T47D (cell line): ENCODE data around the gene COL11A2.

Source experiments
- DNase-seq, 2 experiments: peaks; one replicate each; pipeline versions ENCODE4 v3.0.0 to v3.0.0-alpha.2; 2011 to 2012; ENCODE audit warnings: low read depth in 1 of 2, low spot score in 1 of 2
- JUND ChIP-seq: IDR thresholded peaks from 2 replicates; pipeline ENCODE4 v1.6.1; 2012; ENCODE audit warnings: low read depth
- in situ Hi-C: cut with HindIII; loops from 2 replicates; pipeline ENCODE4 v1.10.0; 2016; ENCODE audit warnings: low sequenced_read_pairs, low pct_unique_long_range_greater_than_20kb

The COL11A2 gene

GRCh38 chr6:33195304-33196165 is 3.3 kb upstream of the COL11A2 start:
- TF ChIP-seq JUND, result no peak
- in situ Hi-C loops, result no loop called here
- DNase-seq, result peak in 1 of 2 experiments; percentile 58

- no peak for DNase-seq
- in situ Hi-C loops, result no loop called here
Measured at GRCh38 chr6:33194431-33194979, 2.2 kb upstream of the COL11A2 start.

GRCh38 chr6:33193619-33194018 is 1.4 kb upstream of the COL11A2 start:
- in situ Hi-C loops, result no loop called here
- DNase-seq, result no peak
- no peak for TF ChIP-seq JUND

More at GRCh38 chr6:33194431-33194979, 2.2 kb upstream of the COL11A2 start:
- TF ChIP-seq JUND, result no peak

- no peak for TF ChIP-seq JUND
- in situ Hi-C loops, result no loop called here
- DNase-seq, result no peak
Measured at GRCh38 chr6:33192671-33193602, 670 bp upstream of the COL11A2 start.

- DNase-seq, result no peak
- in situ Hi-C loops, result no loop called here
- TF ChIP-seq JUND, result no peak
Measured at GRCh38 chr6:33191383-33192104, 723 bp downstream of the COL11A2 start.

DNA sequence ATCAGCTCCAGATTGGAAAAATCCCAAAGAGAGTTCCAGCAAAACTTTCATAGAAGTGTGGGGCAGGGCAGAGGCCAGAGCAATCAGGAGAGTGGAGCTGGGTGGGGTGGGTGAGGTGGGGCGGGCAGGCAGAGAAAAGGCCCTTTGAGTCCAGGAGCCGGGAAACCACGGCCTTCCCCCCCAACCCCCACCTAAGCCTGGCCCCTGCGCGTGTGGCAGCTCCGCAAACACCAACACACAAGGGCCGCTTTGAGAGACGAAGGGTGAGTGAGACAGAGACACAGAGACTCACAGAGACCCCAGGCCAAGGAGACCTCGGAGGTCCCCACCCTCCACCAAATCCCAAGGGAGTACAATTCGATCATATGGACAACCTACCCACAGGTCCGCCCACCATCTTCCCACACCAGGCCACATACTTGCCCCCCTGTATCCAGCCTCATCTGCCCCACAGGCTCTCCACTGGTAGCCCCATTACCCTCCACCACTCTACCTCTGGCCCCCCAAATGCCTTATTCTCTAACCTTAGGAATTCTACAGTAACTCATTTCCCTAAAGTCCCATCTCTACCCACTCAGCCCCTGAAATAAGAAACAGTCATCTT is 1.7 kb downstream of the COL11A2 start:
- TF ChIP-seq JUND, result no peak
- DNase-seq, result no peak
- in situ Hi-C loops, result no loop called here

DNA sequence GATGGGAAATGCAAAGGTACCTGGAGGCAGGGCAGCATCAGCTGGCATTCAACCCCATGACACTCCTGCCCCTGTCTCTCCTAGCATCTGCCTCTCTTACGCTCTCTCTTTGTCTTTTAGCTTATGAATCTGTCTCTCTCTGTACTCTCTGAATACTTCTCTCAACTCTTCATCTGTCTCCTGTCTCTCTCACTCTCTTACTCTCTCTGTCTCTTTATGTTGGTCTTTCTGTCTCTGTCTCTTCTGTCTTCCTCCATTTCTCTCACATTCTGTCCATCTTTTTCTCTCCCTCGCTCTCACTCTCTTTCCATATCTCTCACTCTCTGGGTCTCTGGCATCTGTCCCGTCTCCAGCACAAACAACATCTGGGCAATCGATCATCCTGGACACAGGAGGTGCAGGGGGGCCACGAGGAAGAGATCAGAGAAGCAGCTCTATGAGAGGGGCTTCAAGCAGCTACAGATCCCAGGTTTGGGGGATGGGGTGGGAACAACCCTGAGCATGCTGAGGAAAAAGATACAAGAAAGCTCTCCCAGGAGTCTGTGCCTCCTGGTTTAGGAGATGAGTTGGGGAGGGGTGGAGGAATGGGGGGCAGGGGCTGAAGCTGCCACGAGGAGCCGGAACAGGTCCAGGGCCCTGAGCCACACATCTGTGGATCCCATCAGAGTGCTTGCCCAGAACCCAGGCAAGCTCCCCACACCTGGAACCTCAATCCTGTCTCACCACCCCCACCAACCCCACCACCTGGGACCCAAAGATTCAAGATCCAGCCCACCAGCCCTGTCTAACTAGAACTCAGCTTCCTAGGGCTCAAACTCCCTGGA is 2.4 kb downstream of the COL11A2 start:
- DNase-seq, result no peak
- no peak for TF ChIP-seq JUND
- in situ Hi-C loops, result no loop called here

GRCh38 chr6:33189164-33189563 is 3.1 kb downstream of the COL11A2 start:
- TF ChIP-seq JUND, result no peak
- no peak for DNase-seq
- in situ Hi-C loops, result no loop called here

GRCh38 chr6:33187809-33188208 is 4.5 kb downstream of the COL11A2 start:
- in situ Hi-C loops, result no loop called here
- TF ChIP-seq JUND, result no peak
- no peak for DNase-seq

DNA sequence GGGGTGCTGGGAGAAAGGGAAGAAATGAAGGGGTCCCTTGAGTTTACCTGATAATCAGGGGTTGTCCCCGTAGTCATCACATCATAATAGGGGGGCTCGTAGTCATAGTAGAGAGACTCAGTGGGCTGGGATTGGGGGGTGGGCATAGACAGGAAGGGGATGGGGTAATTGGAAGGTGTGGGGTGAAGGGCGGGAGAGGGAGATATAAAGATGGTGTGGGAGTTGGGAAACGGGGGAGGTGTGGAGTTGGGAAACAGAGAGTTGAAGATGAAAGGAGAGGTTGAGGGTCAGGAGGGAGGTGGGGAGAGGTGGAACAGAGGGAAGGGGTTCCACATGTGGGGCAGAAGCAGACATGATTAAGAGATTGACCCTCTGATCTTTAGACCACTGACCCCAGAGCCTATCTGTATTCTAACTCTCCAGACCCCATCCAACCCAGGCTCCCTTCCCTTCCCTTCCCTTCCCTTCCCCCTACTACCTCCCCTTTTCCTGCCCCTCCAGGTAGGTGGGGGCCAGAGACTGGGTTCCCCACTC is 6.5 kb downstream of the COL11A2 start:
- in situ Hi-C loops, result no loop called here
- no peak for TF ChIP-seq JUND
- no peak for DNase-seq

GRCh38 chr6:33185190-33185589 is 7.1 kb downstream of the COL11A2 start:
- no peak for TF ChIP-seq JUND
- in situ Hi-C loops, result no loop called here
- no peak for DNase-seq
